GDM1 (cell line): Measurements from ENCODE around the gene LRWD1.
A peak's percentile ranks its signal among the peaks of the same experiment; 100 is the strongest.

ENCODE experiments used
- DNase-seq: peaks from one replicate; lab custom pipeline; 2025; lab: John Stamatoyannopoulos, UW

Gene LRWD1

DNA sequence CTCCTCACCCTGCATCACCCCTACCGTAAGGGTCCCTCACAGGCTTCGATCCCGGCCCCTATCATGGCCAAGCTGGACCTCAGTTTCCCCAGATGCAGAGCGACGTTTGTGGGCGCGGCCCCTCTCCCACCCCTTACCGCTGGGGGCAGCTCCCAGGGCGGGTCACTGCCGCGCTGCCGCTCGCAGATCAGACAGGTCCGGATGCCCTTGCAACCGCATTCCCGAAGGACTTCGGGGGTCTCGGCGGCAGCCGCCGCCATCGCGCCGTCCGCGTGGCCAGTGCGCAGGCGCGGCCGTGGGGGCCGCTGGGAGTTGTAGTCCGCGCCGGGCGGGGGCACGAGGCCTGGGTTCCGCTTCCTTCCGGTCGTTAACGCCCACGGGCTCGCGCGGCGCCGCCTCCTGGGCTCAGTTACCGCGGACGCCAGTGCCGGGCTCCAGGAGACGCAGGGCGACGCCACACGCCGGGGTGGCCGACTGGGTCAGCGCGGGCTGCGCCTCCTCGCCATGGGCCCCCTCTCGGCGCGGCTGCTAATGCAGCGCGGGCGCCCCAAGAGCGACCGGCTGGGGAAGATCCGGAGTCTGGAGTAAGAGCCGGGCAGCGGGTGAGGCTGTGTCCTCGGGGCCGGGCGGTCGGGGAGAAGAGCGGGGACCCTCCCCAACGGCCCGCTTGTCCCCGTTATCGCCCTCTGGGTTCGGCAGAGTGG, at the start of gene LRWD1, which contains the start of gene ALKBH4:
Gene LRWD1, plus strand, starts transcription at position 408 of the 704 bp plus-strand sequence. Its CDS starts 97 bp downstream, at position 505.
Gene ALKBH4, minus strand, starts transcription at position 287 of the 704 bp plus-strand sequence. Its CDS starts 27 bp downstream, at position 260.
- DNase-seq, result peak; percentile 88

GRCh38 chr7:102415685-102416225, 49.0 kb upstream of the LRWD1 start:
- no peak for DNase-seq

GRCh38 chr7:102416406-102416805, 48.4 kb upstream of the LRWD1 start:
- no peak for DNase-seq

- DNase-seq, result no peak
Observed at GRCh38 chr7:102417105-102417504, 47.7 kb upstream of the LRWD1 start.

- DNase-seq, result no peak
Observed at GRCh38 chr7:102418592-102418991, 46.2 kb upstream of the LRWD1 start.

DNA sequence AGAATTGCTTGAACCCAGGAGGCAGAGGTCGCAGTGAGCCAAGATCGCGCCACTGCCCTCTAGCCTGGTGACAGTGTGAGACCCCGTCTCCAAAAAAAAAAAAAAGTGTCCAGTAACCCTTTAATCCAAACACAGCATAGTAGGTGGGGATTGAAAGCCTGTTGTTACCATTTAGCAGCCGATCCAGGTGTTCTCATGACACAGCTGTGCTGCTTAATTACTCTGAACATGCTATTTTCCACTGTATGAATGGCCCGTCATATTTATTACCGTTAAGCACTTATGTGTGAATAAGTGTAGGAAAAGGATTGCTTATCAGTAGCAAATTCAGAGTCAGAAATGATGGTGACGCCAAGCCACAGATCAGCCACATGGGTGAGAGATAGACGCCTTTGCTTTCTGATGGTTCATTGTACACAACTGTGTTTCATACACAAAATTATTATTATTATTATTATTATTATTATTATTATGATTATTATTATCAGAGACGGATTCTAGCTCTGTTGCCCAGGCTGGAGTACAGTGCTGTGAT, 43.0 kb upstream of the LRWD1 start:
- DNase-seq, result no peak

- no peak for DNase-seq
Observed at GRCh38 chr7:102424129-102424551, 40.6 kb upstream of the LRWD1 start.

DNA sequence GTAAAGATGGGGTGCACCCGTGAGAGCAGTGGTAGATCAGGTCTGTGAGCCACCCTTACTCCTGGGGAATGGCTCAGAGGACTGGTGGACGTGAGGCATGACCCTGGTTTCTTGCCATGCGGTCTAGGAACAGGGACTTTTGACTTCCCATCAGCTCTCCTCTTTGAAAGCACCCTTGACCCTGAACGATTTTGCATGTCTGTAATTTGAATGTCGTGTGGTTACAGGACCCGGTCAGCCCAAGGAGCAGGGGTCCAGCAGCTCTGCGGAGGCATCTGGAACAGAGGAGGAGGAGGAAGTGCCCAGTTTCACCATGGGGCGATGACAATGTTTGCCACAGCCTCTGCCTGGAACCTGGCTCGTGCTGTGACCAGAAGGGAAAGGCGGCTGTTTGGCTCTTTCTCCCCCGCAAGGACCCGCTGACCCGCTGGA, 40.0 kb upstream of the LRWD1 start:
- DNase-seq, result no peak

DNA sequence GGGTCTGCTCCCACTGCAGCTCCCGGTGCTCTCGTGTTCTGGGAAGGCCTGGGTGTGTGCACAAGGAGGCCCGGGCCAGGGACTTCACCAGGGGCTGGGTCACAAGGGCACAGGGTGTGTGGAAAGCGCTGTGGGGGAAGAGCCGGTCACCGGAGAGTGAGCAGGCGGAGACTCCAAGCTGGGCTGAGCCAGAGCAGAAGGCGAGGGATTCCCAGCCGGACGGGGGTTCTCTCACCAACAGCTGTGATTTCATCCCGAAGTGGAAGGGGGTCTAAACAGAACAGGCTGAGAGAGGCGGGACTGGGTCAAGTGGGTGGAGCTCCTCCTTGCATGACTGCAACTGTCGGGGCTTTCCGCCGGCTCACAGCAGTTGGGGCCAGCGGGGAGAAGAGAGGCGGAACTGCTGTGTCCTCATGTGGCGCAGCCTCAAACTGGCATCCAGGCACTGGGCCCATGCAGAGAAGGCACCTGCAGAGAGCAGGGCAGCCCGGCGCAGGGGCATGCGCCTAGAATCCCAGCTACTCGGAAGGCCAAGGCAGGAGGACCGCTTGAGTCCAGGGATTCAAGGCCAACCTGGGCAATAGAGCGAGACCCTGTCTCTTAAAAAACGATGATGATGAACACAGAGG, 39.0 kb upstream of the LRWD1 start:
- peak; percentile 21 for DNase-seq

- DNase-seq, result peak; percentile 67
Observed at GRCh38 chr7:102426268-102427018, 38.3 kb upstream of the LRWD1 start.

- no peak for DNase-seq
Observed at GRCh38 chr7:102427019-102427405, 37.8 kb upstream of the LRWD1 start.

GRCh38 chr7:102429141-102429899, 35.5 kb upstream of the LRWD1 start:
- no peak for DNase-seq

GRCh38 chr7:102431617-102432298, 33.0 kb upstream of the LRWD1 start:
- no peak for DNase-seq

- no peak for DNase-seq
Observed at GRCh38 chr7:102432442-102433218, 32.2 kb upstream of the LRWD1 start.

GRCh38 chr7:102433219-102434038, 31.4 kb upstream of the LRWD1 start, which contains the start of gene ORAI2:
ORAI2 (plus strand) TSS chr7:102433575; CDS start chr7:102438957, 5,382 bp downstream.
- peak; percentile 63 for DNase-seq

DNA sequence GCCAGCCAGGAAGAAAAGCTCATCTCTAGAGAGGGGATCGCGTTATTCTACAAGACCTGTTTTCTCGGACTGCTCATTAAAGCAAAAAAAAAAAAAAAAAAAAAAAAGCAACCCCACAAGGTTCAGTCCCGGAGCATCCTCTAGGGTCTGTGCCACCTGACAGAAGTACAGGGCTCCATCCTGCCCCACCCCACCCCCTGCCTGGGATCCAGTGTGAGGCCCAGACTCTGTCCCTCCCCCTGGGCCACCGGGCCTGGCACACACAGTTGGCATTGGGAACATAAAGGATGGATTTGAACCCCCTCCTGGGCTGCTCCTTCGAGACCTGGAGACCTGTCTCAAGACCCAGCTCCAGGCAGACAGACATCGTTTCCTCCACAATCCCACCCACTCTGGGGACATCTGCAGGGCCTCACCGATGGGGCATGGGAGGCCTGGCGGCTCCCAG, 30.7 kb upstream of the LRWD1 start:
- DNase-seq, result no peak

GRCh38 chr7:102436118-102436517, 28.7 kb upstream of the LRWD1 start:
- DNase-seq, result no peak

DNA sequence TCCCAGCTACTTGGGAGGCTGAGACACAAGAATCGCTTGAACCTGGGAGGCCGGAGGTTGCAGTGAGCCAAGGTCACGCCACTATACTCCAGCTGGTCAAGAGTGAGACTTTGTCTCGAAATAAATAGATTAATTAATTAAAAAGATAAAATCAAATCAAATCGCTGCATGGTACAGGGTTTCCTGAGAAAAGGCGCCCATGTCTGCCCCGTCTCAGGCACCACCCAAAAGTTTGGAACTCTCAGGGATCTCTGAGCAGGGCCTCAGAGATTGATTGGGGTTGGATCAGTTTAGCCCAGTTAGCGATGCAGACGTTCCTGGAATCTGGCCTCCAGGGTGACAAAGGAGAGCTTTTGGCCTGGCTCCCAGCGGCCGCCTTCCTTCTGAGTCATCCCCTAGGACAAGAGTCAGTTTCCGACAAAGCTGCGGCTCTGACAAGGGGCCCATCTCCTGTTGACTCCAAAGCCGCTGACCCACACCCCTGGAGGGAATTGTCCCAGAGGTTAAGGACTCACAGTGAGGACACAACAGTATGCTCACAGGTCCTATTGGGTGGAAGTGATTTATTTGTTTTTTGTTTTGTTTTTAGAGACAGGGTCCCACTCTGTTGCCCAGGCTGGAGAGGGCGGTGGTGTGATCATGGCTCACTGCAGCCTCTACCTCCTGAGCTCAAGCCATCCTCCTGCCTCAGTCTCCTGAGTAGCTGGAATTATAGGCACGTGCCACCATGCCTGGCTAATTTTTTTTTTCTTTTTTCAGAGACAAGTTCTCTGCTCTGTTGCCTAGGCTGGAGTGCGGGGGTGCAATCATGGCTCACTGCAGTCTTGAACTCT, 24.6 kb upstream of the LRWD1 start:
- no peak for DNase-seq
